ENCODE results near the gene TNIP2. TPM values are rescaled to one million over a fixed set of nuclear protein-coding genes. Genes with fewer than 3 reads are reported as not detected.

TNIP2 gene
- total RNA-seq, 1 experiment from 2014 or later: 41.0 TPM

- BruUV-seq (replicated peaks): no TSS peak
- Histone ChIP-seq H3K36me3 (ENCODE audit: control insufficient read depth in 1 of 2, insufficient read depth in 2 of 2, low read length in 2 of 2) (peaks cover 5 to 9% of the 10 kb centered on the region in 2 experiments; a peak in 3 of 4 replicates), H4K20me1 (ENCODE audit: insufficient read depth) (no peaks in the 10 kb centered on the region), H3K9me3 (ENCODE audit: control insufficient read depth in 1 of 2, insufficient read depth in 1 of 2, low read depth in 1 of 2, low read length in 2 of 2) (no peaks in the 10 kb centered on the region), H3K4me1 (ENCODE audit: control insufficient read depth in 1 of 2, insufficient read depth in 2 of 2, low read length in 2 of 2) (no peaks in the 10 kb centered on the region), H3K9ac (ENCODE audit: low read length) (no peak overlapping the region), H3K4me2 (ENCODE audit: low read length) (no peak overlapping the region), H3K9me2 (ENCODE audit: insufficient read depth) (no peaks in the 10 kb centered on the region), H3K79me2 (ENCODE audit: insufficient read depth, low read length) (no peaks in the 10 kb centered on the region), H3K4me3 (replicated peaks in 1 of 2; ENCODE audit: low read depth in 1 of 2, low read length in 2 of 2) (no peak overlapping the region), H2AFZ (ENCODE audit: low read depth, low read length, poor library complexity, severe bottlenecking) (no peak overlapping the region), H3K27ac (ENCODE audit: low read depth, low read length) (no peak overlapping the region), H3K27me3 (ENCODE audit: insufficient read depth, low read length) (no peaks in the 10 kb centered on the region)
- ChIA-PET CTCF (no interaction called here), POLR2A (no interaction called here), RAD21 (ENCODE audit: low non-redundant PET in 1 of 2, low total read pairs in 2 of 2, uncharacterized antibody in 2 of 2, unreplicated experiment in 2 of 2) (no interaction called here)
- DNase-seq (ENCODE audit: low read depth, low spot score) (no peak), ATAC-seq (no peak)
- intact Hi-C loops (cut with micrococcal nuclease): no loop called here
- no peak for TF ChIP-seq FOSL1 (IDR thresholded peaks at IDR 0.05; ENCODE audit: low read depth)
- TF ChIP-seq, protein P1, sequence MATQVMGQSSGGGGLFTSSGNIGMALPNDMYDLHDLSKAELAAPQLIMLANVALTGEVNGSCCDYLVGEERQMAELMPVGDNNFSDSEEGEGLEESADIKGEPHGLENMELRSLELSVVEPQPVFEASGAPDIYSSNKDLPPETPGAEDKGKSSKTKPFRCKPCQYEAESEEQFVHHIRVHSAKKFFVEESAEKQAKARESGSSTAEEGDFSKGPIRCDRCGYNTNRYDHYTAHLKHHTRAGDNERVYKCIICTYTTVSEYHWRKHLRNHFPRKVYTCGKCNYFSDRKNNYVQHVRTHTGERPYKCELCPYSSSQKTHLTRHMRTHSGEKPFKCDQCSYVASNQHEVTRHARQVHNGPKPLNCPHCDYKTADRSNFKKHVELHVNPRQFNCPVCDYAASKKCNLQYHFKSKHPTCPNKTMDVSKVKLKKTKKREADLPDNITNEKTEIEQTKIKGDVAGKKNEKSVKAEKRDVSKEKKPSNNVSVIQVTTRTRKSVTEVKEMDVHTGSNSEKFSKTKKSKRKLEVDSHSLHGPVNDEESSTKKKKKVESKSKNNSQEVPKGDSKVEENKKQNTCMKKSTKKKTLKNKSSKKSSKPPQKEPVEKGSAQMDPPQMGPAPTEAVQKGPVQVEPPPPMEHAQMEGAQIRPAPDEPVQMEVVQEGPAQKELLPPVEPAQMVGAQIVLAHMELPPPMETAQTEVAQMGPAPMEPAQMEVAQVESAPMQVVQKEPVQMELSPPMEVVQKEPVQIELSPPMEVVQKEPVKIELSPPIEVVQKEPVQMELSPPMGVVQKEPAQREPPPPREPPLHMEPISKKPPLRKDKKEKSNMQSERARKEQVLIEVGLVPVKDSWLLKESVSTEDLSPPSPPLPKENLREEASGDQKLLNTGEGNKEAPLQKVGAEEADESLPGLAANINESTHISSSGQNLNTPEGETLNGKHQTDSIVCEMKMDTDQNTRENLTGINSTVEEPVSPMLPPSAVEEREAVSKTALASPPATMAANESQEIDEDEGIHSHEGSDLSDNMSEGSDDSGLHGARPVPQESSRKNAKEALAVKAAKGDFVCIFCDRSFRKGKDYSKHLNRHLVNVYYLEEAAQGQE (IDR thresholded peaks at IDR 0.05; ENCODE audit: low read depth): no peak
These were observed 22.1 kb downstream of the TNIP2 start for GRCh38 chr4:2733844-2734574.

DNA sequence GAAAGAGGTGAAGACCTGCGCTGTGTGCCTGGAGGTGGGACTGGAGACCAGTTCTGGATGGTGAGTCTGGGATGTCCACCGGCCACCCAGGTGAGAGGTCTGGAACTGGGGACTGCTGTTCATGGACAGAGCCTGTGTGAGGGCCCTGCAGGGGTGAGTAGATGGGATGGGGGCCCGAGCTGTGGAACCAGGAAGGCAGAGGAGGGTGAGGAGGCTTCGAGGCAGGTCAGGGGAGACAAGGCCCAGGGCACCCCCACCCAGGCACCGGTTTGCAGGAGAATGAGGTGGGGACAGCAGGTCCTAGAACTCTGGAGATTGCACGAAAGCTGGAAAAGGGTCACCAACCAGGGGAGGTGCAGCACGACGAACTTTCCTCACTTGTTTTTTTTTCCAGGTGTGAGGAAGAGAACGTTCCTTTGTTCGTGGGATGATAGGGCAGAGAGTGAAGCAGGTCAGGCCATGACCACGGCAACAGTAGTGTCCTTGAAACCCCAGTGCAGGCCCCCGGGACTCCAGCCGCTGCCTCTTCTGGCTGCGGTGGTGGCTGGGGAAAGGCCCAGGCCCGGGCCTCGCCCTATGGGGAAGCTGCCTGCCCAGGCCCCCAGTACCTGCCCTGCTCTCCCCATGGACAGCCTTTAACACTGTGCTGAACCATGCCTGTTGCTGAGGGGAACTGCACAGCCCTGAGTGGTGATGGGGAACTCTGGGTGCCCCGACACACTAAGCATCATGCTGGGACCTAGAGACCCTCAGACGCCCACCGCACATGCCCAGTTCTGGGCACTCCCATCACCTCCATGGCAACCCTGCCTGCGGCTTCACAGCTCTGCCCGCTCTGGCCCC, 22.9 kb downstream of the TNIP2 start:
- ChIA-PET POLR2A (no interaction called here), CTCF (no interaction called here), RAD21 (ENCODE audit: low non-redundant PET in 1 of 2, low total read pairs in 2 of 2, uncharacterized antibody in 2 of 2, unreplicated experiment in 2 of 2) (no interaction called here)
- no TSS peak for BruUV-seq (replicated peaks)
- no peak overlapping the region for H3K4me2 ChIP-seq (ENCODE audit: low read length)
- no peaks in the 10 kb centered on the region for H3K4me1 ChIP-seq (ENCODE audit: control insufficient read depth in 1 of 2, insufficient read depth in 2 of 2, low read length in 2 of 2)
- intact Hi-C loops (cut with micrococcal nuclease): no loop called here
- no peak overlapping the region for H3K27ac ChIP-seq (ENCODE audit: low read depth, low read length)
- ATAC-seq: no peak
- peaks cover 5 to 9% of the 10 kb centered on the region in 2 experiments; a peak in 3 of 4 replicates for H3K36me3 ChIP-seq (ENCODE audit: control insufficient read depth in 1 of 2, insufficient read depth in 2 of 2, low read length in 2 of 2)
- no peaks in the 10 kb centered on the region for H4K20me1 ChIP-seq (ENCODE audit: insufficient read depth)
- H3K9ac ChIP-seq (ENCODE audit: low read length): no peak overlapping the region
- no peaks in the 10 kb centered on the region for H3K9me3 ChIP-seq (ENCODE audit: control insufficient read depth in 1 of 2, insufficient read depth in 1 of 2, low read depth in 1 of 2, low read length in 2 of 2)
- H3K4me3 ChIP-seq (replicated peaks in 1 of 2; ENCODE audit: low read depth in 1 of 2, low read length in 2 of 2): no peak overlapping the region
- no peaks in the 10 kb centered on the region for H3K27me3 ChIP-seq (ENCODE audit: insufficient read depth, low read length)
- H3K9me2 ChIP-seq (ENCODE audit: insufficient read depth): no peaks in the 10 kb centered on the region
- H3K79me2 ChIP-seq (ENCODE audit: insufficient read depth, low read length): no peaks in the 10 kb centered on the region
- no peak overlapping the region for H2AFZ ChIP-seq (ENCODE audit: low read depth, low read length, poor library complexity, severe bottlenecking)
- DNase-seq (ENCODE audit: low read depth, low spot score): no peak
- TF ChIP-seq, protein P2, sequence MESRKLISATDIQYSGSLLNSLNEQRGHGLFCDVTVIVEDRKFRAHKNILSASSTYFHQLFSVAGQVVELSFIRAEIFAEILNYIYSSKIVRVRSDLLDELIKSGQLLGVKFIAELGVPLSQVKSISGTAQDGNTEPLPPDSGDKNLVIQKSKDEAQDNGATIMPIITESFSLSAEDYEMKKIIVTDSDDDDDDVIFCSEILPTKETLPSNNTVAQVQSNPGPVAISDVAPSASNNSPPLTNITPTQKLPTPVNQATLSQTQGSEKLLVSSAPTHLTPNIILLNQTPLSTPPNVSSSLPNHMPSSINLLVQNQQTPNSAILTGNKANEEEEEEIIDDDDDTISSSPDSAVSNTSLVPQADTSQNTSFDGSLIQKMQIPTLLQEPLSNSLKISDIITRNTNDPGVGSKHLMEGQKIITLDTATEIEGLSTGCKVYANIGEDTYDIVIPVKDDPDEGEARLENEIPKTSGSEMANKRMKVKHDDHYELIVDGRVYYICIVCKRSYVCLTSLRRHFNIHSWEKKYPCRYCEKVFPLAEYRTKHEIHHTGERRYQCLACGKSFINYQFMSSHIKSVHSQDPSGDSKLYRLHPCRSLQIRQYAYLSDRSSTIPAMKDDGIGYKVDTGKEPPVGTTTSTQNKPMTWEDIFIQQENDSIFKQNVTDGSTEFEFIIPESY (IDR thresholded peaks at IDR 0.05; ENCODE audit: extremely low read depth, insufficient replicate concordance, low read length): no peak
- TF ChIP-seq ELF1 (IDR thresholded peaks at IDR 0.05; ENCODE audit: borderline replicate concordance, low read depth): no peak
- no peak for TF ChIP-seq SIN3A (IDR thresholded peaks at IDR 0.05; ENCODE audit: low read depth)
- TF ChIP-seq ZFX (IDR thresholded peaks at IDR 0.05): no peak
- TF ChIP-seq EZH2phosphoT487 (IDR thresholded peaks at IDR 0.05; ENCODE audit: borderline replicate concordance): no peak
- no peak for TF ChIP-seq TCF7L2 (IDR thresholded peaks at IDR 0.05; ENCODE audit: borderline replicate concordance, extremely low read depth, insufficient read depth, insufficient read length)
- TF ChIP-seq CTCF (IDR thresholded peaks at IDR 0.05 in 2 of 3, conservative IDR thresholded peaks at IDR 0.05 in 1 of 3; ENCODE audit: borderline replicate concordance in 1 of 3, insufficient read depth in 1 of 3, low read depth in 2 of 3, low read length in 2 of 3): no peak

Data from HCT116 (cell line).